ENCODE measurements around the gene CLEC1B.
"Not testable (repeated sequence)": the region's sequence is repeated elsewhere in the genome, so short reads cannot be mapped to it uniquely, and the experiment has no call there.

The CLEC1B gene

GRCh38 chr12:9999016-9999415, at the start of gene CLEC1B:
CLEC1B (minus strand) TSS chr12:9999121; CDS start chr12:9999100, 21 bp downstream.
- no peak for DNase-seq

DNA sequence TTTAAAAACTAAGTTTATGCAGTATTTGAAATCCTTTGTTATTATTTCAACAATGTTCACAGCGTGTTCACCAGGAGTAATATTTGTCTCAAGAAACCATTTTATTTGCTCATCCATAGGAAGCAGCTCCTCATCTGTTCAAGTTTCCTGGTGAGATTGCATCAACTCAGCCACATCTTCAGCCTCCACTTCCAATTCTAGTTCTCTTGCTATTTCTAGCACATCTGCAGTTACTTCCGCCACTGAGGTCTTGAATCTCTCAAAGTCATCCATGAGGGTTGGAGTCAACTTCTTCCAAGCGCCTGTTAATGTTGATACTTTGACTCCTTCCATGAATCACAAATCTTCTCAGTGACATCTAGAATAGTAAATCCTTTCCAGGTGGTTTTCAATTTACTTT, 49.6 kb upstream of the CLEC1B start:
- DNase-seq: no peak

DNA sequence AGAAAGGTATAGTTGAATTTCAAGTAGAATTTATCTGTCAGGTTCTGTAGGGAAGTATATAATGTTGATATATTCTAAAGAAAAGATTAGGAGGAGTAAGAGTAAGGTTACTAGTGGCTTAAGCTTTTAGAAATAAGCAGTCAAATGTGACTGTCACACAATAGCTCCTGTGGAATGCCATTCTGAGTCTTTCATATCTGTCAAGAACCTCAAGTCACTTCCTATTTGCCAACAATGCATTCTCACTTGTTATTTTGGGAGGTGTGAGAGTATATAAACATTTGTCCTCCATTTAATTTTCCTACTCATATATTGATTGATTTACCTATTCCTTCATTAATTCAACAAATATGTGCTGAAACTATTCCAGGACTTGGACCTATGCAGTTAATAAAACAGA, 43.2 kb upstream of the CLEC1B start:
- DNase-seq: no peak

DNA sequence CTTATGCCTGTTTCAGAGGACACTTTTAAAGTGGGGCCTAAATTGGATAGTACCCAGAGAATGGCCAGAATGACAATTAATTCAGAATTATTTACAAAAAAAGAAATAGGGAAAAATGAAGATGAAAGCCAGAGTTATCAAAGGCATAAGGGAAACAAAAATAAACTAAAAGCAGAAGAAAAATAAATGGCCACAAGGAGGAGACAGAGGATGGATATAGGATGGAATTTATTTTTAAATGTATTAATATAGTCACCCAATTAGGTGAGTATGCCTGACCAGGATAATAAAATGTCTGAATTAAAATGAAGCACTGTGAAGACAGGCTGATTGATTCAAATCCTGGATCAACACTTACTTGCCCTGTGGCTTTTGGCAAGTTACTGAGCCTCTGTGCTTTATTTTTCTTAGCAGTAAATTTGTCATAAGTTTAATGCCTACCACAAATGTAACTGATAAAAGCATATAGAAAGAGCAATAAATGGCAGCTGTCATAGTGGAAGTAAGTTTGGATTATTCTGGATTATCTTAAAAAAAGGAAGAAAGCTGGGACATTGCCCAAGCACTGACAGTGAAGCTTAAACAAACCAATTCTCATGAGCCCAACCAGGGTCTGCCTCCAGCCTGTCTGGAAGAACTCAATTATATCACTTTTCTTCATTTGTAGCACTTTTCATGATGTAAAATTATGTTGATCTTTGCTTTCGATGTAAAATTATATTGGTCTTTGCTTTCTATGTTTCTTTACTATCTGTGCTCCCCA, 35.0 kb upstream of the CLEC1B start:
- no peak for DNase-seq

DNA sequence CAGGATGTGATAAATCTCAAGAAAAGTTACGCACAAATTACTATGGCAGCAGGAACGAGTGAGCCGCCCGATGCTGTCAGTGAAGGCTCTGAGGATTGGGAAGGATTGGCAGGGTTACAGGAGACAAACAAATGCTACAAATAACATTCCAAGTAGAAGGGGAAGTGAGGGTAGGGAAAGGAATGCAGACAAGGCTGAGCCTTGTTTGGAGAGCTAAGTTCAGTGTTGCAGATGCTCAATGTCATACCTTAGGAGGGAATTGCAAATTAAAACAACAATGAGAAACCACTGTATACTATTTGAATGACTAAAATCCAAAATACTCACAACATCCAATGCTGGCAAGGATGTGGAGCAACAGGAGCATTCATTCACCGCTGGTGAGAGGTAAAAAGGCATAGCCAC, 32.9 kb upstream of the CLEC1B start:
- no peak for DNase-seq

DNA sequence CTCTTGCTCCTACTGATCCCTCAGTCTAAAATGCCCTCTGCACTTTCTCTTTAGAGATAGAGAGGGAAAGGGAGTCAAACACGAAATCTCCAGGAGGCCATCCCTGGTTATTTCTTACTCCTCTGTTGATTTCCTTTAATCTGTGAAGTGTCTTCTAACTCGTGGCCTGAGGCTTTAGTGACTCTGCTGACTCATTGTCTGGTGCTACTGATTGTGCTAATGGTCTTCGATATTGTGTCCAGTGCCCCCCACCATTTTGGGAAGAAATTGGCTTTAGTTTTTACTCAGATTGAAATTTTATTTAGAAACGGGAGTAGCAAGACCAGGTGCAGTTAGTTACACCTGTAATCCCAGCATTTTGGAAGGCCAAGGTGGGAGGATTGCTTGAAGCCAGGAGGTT, 32.4 kb upstream of the CLEC1B start:
- DNase-seq: no peak

DNA sequence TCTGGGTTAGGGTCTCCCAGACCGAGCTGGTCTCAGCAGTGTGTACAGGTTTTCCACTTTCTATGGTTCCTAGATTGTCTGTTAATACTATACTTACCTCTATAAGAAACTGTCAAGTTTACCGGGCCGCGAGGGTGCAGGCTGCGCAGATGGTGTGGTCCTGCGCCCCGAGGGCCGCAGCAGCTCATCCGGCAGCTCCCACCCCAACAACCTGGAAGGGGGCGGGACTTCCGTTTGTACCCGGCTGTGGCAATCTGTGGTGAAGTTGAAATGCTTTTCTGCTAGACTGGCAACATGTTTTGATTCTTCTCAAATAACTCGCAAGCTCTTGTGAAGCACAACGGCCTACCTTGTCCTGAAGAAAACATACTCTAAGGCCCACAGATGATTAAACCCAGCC, 31.5 kb upstream of the CLEC1B start, which contains the start of gene CLEC9A:
CLEC9A (plus strand) TSS at position 237 of the 400 bp plus-strand sequence. CDS start 22,006 bp downstream, outside the sequence.
- no peak for DNase-seq

- DNase-seq: no peak
Observed at GRCh38 chr12:10027721-10028120, 28.8 kb upstream of the CLEC1B start.

DNA sequence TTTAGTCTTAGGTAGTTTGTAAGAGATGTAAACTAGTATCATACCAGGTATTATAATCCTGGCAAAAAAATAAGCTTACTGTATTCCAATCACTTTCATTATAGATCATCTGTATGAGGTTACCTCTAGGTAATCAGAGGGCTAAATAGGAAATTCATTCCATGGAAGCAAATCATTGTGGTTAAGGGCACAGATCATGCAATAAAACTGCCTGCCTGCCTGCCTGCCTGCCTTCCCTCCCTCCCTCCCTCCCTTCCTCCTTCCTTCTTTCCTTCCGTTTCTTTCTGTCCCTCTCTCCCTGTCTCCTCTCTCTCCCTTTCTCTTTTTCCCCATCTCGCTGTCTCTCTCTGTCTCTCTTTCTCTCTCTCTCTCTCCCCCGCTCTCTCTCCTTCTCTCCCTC, 28.4 kb upstream of the CLEC1B start:
- no peak for DNase-seq

DNA sequence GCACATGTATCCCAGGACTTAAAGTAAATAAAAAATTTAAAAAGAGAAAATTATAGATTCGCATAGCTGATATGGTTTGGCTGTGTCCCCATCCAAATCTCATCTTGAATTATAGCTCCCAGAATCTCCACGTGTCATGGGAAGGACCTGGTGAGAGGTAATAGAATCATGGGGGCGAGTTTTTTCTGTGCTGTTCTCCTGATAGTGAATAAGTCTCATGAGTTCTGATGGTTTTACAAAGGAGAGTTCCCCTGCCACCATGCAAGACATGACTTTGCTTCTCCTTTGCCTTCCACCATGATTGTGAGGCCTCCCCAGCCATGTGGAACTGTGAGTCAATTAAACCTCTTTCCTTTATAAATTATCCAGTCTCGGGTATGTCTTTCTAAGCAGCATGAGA, 27.7 kb upstream of the CLEC1B start:
- not testable (repeated sequence) for DNase-seq

- DNase-seq: no peak
Observed at GRCh38 chr12:10025236-10025635, 26.3 kb upstream of the CLEC1B start.

- DNase-seq: no peak
Observed at GRCh38 chr12:10021342-10021741, 22.4 kb upstream of the CLEC1B start.

GRCh38 chr12:10018386-10018785, 19.5 kb upstream of the CLEC1B start:
- DNase-seq: no peak

DNA sequence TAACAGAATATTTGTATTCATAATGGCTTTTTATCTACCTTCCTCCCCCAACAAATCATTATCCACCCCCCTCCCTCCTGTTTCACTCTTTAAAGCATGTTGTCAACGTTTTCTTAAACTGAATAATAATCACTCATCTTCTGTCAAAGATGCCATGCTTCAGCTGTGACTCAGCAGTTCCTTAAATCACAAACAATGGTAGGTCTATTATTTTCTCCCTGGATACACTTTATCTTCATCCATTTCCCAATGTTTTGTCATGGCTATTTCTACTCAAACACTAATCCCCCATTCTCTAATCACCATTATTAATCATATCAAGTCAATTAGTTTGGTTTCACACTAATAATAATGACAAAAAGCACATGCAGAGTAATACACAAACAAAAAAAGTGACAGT, 18.0 kb upstream of the CLEC1B start:
- no peak for DNase-seq

DNA sequence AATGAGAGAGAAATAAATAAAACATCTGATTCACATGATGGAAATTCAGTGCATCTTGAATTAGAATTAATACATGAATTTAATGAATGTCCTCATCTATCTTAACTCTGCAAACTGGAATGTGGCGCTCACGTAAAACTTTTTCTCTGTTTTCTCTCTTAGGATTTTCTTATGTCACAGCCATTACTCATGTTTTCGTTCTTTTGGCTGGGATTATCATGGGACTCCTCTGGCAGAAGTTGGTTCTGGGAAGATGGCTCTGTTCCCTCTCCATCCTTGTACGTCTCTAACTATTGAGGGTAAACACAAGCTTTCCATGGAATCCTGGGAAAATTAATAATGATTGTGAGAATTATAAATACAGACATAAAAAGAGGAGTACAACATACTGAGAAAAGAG, 16.5 kb upstream of the CLEC1B start:
- no peak for DNase-seq

DNA sequence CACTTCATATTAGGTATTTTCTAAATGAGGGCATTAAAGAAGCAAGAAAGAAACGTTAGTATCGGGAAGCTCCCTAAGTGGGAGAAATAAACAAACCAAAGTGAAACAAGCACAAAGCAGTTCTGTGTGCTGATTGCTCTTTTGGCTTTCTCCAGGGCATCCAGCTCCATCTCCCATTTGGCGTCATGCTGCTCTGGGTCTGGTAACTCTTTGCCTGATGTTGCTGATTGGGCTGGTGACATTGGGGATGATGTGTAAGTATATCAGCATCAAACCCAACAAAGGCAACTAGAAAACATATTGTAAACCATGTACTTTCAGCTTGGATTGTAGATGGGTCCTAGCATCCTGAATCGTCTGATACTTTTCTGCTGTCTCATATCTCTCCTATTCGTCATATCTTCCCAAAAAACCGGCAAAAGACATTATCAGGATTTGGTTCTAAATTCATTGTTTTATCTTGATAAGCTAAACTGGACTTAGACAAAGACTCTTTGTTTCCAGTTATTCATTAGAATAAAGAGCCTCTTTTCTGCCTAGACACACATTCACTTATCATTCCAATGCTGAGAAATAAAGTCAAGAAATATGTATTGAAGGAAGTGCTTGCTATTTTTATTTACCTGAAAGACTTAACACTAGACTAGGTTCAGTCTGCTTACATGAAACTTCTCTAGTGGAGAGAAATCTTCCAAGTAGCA, 13.9 kb upstream of the CLEC1B start:
- no peak for DNase-seq

GRCh38 chr12:10001171-10001776, 2.4 kb upstream of the CLEC1B start:
- no peak for DNase-seq

DNA sequence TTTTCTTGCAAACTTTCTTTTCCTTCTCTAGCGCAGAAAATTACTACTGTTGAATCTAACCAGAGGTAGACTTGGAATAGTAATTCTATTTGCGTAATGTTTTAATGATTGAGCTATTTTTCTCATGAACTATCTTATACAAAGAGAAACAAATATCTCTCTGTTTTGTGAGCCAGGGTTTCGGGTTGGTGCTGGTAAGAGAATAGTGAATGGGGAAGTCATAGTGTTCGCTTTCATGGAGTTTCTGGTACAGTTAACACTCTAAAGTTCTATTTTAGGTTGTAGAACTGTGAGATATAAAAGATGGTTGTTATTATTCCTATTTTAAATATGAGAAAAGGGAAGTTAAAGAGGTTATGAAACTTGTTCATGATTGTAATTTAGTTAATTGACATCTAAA, 6.6 kb downstream of the CLEC1B start:
- DNase-seq: no peak

- DNase-seq: no peak
Observed at GRCh38 chr12:9991876-9992275, 7.0 kb downstream of the CLEC1B start.

DNA sequence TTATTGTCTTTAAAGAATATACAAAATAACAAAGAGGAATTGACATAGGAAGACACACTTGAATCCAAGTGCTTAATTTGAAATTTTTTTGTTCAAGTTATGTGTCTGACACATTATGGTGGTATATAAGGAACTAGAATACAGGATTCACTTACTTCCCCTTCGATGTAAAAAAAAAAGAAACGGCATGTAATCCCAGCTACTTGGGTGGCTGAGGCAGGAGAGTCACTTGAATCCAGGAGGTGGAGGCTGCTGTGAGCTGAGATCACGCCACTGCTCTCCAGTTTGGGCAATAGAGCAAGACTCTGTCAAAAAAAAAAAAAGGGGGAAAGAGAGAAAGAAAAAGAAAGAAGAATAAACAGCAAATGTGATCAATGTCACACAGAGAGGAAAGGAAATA, 18.8 kb downstream of the CLEC1B start:
- no peak for DNase-seq

DNA sequence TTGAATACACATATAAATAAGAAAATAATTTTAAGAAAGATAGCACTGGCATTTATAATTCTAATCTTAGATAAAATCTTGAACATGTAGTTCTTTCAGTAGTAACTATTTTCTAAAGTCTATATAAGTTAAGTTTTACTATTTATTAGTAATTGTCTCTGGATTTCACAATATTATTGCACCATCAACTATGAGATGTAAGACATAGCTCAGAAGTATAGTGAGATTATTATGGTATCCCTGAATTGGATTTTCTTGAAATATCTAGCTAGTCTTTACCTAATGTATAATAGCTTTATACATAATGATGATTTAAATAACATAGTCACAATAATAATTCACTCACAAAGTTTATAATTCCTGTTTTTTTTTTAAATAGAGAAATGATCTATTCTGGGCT, 21.0 kb downstream of the CLEC1B start:
- DNase-seq: no peak

DNA sequence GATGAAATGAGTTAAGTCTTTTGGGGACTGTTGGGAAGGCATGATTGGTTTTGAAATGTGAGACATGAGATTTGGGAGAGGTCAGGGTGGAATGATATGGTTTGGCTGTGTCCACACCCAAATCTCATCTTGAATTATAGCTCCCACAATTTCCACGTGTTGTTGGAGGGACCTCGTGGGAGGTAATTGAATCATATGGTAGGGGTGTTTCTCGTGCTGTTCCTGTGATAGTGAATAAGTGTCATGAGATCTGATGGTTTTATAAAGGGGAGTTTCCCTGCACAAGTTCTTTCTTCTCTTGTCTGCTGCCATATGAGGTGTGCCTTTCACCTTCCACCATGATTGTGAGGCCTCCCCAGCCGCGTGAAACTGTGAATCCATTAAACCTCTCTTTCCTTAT, 22.3 kb downstream of the CLEC1B start:
- DNase-seq: not testable (repeated sequence)

GRCh38 chr12:9975614-9976013, 23.3 kb downstream of the CLEC1B start:
- no peak for DNase-seq

DNA sequence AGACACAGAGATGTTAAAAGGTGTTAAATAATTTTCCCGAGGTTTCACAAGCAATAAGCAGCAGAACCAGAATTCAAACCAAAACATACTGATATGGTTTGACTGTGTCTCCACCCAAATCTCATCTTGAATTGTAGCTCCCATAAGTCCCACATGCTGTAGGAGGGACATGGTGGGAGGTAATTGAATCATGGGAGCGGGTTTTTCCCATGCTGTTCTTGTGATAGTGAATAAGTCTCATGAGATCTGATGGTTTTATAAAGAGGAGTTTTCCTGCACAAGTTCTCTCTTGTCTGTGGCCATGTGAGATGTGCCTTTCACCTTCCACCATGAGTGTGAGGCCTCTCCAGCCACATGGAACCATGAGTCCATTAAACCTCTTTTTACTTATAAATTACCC, 24.2 kb downstream of the CLEC1B start:
- not testable (repeated sequence) for DNase-seq

Measured in SHP77 (cell line).